HG03135 (cell line): ENCODE measurements around the gene RAP1GAP.

Source experiments
- ATAC-seq: cut with Tn5 transposase; IDR thresholded peaks from one replicate; pipeline ENCODE4 v1.9.1; 2021; ENCODE audit warnings: mild to moderate bottlenecking, moderate library complexity; ENCODE audit not compliant: unreplicated experiment

Gene RAP1GAP

DNA sequence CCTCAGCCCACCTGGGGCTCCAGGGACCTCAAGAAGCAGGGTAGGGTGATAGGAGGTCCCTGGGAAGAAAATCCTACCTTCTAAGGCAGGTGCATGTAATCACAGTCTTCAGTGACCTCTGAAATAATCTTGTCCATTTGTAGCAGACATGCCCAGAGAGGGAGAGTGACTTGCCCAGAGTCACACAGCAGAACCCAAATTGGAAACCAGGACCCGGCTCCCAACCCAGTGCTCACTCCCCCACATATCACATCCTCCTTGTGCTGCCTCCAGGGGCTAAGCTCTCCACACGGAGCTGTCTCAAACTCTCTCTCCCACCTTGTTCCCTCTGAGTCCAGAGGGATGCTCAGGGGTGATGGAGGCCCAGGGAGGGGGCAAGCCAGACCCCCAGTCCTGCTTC, 72.5 kb downstream of the RAP1GAP start:
- no peak for ATAC-seq

DNA sequence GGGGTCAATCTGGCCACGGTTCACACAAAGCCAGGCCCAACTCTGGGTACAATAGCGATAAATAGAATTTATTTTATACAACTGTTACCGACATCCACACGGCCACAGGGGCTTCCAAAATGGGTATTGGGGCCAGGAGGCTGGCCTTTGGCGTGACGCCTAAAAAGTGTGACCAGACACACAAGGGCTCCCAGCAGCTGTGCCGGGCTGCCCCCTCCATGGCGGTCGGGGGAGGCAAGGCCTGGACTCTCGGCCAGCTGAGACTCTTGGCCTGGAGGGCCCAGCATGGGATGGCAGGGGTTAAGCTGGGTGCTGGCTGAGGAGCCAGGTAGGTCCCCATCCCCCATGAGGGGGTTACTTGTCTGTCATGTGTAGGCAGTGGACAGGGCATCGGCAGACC, 73.0 kb downstream of the RAP1GAP start:
- ATAC-seq = no peak

DNA sequence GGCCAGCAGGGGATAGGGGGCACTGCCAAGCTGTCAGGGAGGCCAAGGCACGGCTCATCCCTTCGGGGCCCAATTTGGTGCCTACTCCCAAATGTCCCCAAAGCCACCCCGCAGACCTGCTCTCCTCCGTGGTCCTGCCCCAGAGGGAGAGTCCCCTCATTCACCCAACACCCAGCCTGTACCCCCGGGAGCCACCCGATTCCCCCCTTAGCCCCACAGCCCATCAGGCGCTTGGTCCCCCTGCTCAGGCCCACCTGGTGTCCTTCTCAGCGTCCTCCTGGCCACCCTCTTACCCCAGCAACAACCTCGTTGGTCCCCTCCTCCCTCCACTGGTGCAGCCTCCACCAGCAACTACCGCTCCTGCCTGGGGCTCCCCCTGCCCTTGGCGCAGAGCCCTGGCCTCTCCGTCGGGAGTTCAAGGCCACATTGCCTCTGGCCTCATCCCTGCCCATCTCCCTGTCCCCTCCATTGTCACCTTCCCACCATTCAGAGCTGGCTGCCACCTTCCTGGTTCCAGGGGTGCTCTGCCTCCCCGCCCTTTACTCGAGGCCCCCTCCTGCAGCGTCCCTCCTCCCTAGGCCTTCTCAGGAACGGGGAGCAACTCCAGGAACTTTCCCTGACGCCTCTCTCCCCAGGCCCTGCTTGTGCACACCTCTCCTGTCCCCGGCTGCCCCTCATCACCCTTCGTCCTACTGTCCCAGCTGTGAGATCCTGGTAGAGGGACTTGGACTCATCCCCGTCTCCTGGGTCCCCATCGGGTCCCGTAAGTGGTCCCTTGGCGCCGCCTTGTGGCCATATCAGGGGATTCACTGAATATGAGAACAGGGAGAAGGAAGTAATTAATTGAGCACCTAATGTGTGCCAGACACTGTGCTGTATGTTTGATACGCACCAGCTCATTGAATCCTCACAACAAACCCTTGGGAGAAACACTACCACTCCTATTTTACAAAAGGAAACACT, 73.9 kb downstream of the RAP1GAP start:
- ATAC-seq = no peak

DNA sequence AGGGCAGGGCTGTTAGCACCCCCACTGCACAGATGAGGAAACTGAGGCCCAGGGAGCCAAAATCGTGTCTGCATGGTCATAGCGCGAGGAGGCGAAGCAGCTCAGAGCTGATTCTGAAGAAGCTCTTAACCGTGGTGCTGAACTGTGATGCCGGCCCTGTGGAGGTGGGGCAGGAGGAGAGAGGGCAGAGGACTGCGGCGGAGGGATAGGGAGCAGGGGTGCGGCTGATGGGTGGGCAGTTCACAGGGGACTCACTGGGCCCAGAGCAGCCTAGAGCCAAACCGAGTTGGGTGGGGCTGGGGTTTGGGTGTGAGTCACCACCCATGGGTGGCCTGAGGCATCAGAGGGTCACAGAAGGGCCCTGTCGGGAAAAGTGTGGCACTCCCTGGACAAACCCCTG, 74.7 kb downstream of the RAP1GAP start:
- no peak for ATAC-seq

DNA sequence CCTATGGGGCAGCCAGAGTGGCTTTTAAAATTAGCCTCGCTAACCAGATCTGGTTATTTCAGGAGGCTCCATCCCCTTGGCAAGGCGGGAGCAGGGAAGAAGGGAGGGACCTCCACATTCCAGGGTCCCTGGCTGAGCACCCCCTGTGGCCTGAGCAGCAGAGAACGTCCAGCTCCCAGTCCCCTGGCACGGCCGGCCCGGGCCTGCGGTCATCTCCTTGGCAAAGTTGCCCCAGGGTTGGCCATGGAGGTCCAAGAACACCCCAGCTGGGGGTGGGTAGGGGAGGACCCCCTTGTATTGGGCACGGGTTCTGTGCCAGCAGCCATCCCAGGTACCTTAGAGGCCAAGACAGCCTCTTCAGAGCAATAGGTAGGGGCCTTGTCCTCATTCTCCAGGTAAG, 75.9 kb downstream of the RAP1GAP start:
- no peak for ATAC-seq

DNA sequence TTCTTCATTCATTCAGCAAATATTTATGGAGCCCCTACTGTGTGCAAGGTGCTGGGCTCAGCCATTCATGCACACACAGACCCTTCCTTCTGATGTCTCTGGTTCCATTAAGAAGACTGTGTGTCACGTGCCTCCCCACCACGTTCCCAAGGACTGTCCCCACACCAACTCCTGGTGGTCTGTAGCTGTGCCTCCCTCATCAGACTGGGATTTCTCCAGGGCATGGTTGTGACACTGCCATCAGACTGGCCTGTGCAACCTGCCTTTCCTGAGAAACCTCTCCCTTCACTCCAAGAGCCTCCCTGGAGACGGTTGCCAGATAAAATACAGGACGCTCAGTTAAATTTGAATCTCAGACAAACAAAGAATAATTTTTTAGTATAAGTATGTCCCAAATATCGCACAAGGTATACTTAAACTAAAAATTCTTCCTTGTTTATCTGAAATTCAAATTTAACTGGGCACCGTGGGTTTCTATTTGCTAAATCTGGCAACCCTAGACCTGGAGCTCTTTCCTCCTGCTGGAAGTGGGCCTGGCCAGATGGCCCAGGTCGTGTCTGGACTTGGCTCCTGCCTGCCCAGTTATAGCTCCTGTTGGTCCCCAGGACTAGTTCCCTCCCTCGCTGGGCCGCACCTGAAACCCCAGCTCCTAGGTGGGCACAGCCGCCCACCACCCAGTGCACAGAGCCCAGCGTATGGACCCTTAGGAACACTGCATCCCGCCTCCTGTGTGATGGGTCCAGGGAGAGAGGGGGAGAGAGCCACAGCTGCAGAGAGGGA, 76.9 kb downstream of the RAP1GAP start:
- no peak for ATAC-seq

DNA sequence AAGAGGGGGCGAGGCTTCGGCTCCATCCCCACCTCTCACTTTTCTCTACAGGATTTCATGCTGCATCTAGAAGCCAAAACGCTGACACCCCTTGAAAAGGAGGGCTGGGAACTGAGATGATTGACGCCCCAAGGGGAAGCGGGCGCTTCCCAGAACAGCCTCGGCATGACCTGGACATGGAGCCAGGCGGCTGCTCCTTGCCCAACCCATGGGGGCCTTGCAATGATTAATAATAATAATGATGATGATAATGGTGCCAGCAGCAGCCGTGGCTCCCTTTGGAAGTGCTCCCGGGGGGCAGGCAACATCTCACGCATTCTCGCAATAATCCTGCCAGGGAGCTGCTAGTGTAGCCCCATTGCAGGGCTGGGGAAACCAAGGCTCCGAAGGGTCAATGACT, 78.2 kb downstream of the RAP1GAP start:
- ATAC-seq = no peak

DNA sequence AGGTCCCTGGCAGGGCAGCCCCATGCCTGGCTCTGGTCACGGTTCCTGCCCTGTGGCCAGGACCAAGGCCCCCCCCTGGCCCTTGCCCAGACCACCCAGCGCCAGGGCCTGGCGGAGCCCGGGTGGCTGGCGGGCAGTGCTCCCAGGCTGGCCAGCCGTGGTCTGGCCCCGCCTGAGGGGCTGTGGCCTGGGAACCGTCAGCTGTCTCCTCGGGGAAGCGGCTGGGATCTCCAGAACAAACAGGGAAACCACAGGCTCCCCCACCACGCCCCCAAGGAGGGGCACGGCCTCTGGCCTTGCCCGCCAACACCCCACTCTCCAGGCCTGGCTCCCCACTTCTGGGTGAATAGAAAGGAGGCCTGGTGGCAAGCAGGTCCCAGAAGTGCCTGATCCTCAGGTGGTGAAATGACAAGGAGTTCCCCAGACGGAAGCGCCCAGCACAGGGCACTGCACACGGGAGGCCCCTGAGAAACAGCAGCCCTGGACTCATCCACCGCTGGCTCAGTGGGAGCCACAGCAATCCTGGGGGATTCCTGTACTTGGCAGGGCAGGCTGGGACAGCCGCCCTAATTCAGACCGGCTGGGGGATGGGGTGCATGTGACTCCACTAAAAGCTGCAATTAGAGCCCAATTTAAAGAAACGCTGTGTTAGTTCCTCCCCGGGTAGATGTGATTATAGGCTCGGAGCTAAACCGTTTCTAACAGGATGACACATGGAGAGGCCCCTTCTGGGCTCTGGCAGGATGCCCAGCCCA, 78.9 kb downstream of the RAP1GAP start:
- no peak for ATAC-seq

DNA sequence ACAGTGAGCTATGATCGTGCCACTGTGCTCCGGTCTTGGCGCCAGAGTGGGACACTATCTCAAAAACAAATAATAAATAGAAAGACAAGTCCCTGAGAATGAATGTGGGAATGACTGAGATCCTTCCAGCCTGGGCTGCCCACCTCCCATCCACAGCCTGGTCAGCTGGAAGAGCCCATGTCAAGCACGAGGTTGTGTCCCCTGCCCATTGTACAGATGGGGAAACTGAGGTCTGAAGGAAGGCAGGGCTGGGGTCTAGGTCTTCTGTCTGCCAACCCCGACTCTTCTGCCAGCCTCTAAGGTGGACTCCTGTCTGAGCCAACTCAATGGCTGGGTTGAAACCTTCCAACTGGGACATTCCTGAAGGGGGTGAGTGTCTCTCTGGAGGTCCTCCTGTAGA, 79.5 kb downstream of the RAP1GAP start:
- no peak for ATAC-seq

DNA sequence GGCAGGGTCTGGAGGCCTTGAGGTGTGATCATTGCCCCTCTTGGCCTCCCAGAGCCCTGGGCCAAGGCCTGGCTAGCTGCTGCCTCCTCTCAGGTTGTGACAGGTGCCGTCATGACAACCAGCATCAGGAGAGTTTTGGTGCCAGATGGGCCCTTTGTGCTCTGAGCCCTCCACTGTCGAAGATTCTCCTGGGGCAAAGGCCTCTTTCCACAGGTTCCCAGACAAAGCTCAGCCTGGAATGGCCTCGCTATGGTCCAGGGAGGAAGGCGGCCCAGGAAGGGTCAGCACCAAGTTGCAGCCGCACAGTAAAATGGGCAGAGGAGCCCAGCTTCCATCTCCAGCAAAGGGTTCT, 81.6 kb downstream of the RAP1GAP start:
- no peak for ATAC-seq

DNA sequence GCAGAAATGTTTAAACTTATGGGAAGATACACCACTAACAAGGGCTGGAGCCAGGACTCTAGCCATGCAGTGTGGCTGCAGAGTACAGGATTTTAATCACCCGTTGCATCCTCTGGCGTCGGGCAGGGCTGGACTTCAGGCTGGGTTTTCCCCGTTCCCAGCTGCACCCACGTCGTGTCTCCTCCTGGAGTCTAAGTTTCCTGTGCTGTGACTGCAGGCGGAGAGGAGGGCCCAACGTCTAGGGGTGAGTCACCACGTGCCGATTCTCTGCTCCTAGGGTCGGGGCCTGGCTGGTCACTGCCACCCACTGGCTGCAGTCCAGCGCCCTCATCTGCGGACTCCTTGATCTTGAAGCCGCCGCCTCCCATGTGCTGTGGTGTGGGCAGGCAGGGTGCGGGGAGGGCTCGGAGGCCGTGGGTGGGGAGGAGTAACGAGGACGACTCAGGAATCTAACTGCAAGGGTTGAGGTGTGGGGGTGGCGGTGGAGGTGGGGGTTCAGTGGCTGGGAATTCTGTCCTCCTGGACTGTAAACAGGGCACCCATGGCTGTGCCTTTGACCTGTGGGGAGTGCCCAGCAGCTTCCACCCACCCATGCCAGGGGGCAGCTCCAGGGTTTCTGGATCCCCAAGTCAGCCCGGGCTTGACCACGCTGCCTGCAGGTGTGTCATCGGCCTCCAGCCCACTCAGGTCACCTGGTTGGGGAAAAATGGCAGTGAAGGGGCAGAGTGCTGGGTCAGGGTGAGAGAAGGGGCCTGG, 82.1 kb downstream of the RAP1GAP start:
- no peak for ATAC-seq

DNA sequence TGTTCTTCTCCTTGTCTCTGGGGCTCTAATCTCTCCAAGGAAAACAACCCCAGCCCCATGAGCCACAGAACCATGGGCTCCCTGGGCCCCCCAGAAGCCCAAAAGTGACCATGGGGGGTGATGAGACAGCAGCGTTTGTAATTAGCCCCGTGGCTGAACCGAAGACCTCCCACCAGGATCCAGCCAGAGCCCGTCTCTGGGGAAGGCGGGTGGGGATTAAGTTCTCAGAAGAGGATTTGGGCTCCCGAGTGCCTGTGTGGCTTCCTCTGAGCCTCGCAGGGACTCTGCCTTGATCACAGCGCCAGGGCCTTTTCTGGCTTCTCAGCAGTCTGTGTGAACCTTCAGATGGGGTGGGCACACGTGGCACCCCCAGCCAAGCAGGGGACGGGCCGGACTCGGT, 82.9 kb downstream of the RAP1GAP start:
- no peak for ATAC-seq

DNA sequence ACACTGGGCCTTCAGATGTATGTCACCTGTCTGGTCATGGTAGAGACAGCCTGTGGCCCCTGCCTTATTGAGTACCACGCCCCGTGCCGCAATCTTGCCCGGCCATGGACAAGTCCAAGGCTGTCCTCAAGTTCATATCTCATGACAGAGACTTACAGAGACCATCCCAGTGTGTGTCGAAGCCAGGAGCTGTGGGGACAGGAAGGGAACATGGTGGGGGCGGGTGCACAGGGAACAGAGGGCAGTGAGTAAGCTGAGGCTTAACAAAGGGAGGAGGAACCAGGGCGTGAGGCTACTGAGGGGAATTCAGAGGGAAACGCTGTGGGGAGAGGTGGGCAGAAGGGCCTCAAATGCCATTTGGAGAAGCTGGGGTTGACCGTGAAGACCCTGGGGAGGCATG, 84.1 kb downstream of the RAP1GAP start:
- no peak for ATAC-seq

DNA sequence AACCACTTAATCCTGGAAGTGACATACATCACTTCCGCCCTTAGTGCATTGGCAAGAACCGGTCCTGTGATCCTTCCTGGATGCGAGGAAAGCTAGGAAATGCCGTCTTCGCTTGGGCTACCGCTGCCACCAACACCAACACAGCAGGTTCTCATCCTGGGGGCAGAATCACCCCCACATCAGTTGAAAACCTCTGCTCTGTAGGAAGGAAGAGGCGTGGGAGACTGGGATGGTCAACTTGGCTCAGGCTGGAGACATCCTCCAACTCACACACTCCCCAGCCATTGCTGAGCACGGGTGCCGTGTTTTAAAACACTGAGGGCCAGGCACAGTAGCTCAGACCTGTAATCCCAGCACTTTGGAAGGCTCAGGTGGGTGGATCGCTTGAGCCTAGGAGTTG, 85.1 kb downstream of the RAP1GAP start:
- no peak for ATAC-seq

DNA sequence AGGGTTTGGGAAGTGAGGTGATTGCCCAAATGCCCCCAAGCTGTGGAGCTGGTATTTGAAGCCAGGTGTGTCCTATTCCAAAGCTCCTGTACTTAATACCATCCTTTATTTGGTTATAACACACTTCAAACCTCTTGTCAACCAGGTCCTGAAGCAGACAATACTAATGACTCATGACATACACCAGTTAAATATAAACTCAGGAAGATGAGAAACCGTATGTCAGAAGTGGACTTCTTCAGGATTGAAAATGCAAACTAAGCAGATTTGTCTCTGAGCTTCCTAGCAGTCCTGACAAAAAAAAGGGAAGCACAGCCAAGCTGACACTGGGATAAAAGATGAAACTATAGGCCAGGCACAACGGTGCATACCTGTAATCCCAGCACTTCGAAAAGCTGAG, 89.4 kb downstream of the RAP1GAP start:
- ATAC-seq = no peak

DNA sequence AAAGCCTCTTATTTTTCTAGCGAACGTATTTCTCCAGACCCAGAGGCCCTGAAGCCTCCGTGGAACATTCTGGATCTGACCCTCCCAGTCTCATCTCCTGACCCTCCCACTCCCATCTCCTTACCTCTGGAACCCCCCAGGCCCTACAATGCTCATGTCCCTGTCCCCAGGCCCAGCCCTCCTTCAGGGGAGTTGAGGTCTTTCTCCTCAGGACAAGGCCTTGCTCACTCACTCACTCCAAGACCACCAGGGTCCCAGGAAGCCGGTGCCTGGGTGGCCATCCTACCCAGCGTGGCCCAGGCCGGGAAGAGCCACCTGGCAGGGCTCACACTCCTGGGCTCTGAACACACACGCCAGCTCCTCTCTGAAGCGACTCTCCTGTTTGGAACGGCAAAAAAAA, 91.2 kb downstream of the RAP1GAP start:
- ATAC-seq = no peak

DNA sequence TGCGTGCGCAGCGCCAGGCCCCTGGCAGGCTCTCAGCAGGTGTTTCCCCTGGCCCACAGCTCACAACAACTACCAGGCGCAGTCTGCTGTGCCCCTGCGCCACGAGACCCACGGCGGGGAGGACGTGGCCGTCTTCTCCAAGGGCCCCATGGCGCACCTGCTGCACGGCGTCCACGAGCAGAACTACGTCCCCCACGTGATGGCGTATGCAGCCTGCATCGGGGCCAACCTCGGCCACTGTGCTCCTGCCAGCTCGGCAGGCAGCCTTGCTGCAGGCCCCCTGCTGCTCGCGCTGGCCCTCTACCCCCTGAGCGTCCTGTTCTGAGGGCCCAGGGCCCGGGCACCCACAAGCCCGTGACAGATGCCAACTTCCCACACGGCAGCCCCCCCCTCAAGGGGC, 91.8 kb downstream of the RAP1GAP start:
- ATAC-seq = no peak

DNA sequence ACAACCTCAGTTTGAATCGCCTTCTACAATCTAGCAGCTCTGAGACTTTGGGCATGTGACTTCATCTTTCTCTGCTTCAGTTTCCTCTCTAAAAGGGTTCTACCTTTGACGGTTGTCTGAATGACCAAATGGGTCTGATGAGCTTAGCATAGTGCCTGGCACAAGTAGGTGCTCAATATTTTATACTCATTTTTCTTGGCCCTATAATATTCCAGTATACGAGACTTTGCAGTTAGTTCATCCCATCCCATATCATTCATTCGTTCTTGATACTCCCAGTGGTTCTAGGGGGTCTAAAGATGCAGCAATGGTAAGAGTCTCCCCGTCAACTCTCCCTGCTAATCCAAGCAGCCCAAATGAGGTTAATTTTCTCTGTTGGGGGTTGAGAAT, 92.4 kb downstream of the RAP1GAP start:
- ATAC-seq = no peak

DNA sequence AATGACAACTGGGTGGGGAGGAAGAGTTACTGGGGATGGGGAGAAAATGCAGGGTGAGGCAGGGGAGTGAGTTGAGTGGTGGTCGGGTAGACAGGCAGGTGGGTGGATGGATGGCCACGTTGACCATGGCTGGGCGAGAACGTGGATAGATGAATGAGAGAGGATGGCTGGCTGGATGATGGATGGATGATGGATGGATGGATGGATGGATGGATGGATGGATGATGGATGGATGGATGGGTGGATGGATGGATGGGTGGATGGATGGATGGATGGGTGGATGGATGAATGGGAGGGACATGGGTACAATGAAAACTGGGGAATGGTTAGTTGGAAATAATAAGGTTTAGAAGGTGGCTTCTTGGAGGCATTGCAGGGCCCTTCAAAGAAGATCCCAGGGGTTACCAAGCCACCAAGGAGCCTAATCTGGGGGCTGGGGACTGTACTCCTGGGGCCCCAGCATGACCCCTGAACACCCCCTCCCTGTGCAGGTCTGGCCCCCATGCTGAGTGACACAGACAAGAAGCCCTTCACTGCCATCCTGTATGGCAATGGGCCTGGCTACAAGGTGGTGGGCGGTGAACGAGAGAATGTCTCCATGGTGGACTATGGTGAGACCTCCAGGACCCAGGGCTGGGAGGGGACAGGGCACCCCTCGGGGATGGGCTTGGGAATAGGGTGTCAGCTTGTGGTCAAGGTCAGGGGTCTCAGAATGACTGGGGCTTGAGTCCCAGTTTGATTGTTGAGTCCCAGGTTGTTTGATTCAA, 92.9 kb downstream of the RAP1GAP start:
- ATAC-seq = no peak

DNA sequence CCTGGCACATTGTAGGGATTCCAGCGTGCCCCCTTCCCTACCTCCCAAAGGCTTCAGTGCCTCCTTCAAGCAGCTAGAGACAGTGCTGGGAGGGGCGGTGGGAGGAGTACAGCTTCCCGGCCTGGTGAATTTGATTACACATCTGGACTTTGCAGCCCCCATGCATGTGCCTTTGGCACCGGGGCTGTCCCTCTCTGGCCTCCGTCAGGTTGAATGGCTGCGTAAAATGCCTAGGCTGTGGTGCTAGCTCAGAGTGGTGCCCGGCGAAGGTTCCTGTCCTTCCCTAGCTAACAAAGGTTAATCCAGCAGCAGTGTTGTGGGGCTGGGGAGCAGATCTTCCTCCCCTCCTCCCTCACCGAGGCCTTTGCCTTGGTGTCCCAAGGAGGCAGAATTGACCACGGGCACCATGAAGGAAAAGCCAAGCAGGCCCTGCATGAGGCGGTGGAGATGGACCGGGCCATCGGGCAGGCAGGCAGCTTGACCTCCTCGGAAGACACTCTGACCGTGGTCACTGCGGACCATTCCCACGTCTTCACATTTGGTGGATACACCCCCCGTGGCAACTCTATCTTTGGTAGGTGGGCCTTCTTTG, 93.7 kb downstream of the RAP1GAP start:
- no peak for ATAC-seq
